ENCODE measurements around the gene ME1.
"Not testable (repeated sequence)": the region's sequence is repeated elsewhere in the genome, so short reads cannot be mapped to it uniquely, and the experiment has no call there.

ME1 gene

DNA sequence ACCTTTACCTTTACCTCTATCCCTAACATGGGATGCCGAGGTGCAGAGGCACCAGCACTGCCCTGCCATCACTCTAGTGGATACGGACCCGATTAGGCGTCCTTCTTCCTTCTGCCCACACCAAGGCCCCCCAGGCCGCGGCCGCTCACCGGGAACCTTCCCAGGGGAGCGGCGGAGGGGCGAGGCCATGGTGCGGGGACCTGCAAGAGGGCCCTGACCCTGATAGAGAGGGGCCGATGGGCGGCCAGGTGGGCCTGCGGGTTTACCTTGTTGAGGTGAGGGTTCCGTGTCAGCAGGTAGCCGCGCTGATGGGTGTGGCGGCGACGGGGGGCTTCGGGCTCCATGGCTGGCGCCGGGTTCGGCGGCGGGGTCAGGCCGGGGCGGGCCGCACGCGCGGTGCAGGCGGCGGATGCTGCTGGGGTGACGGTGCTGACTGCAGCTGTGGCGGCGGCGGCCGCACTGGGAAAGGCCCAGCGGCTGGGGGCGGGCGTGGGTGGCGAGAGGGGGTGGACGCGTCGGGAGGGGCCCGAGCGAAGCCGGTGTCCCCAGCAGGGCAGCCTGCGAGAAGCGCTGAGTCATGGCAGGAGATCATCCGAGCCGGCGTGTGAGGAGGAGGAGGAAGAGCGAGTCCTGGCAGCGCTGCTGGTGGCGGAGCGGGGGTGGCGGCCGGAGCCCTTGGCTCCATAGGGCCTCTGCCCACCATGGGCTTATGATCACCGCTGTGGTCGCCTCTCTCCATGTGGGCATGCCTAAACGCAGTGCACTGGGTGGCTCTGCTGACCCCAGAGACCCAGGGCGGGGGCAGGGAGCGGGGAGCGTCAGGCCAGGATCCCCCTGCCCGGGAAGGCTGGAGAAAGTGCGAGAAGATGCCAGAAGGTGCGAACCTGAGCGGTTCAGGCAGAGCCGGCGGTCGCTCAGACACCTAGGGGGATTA, at the start of gene ME1:
Gene ME1 (minus strand): TSS at position 441 of the 934 bp plus-strand sequence. CDS start 97 bp downstream, at position 344.
- in situ Hi-C loops (cut with MboI; ENCODE audit: low sequenced_read_pairs): no loop called here

DNA sequence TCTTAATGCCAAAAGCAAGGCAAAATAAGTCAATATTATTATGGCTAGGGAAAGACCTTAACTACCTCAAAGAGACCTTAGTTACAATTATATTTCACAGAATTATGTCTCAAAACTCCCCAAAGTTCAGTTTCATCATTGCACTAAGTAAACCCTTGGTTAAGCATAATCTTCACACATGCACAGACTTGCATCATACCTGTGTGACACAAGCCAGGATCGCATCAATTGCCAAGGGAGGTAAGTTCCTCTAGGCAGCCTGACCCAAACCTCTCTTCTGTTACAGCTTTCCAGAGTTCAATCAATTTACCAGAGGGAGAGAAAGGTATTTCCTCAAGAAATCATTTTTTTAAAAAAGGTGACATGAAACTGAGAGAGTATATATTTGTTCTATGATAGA, 49.6 kb upstream of the ME1 start:
- in situ Hi-C loops (cut with MboI; ENCODE audit: low sequenced_read_pairs): no loop called here

DNA sequence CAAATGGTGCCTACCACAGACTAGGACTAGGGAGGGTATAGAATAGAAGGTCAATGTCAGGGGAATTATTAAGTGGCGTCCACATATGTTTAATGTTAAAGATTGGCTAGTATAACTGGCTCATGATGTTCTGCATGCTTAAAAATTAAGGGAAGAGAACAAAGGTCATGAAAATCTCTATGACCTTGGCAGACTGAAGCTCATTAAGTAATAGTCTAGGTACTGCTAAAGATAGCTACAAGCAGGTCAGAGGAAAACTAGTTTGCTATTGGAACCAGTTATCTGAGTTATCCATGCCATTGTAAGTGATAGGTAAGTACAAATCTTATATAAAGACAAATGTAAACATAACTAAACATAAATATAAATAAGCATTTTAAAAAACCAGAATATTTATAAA, 48.5 kb upstream of the ME1 start:
- in situ Hi-C loops (cut with MboI; ENCODE audit: low sequenced_read_pairs): no loop called here

DNA sequence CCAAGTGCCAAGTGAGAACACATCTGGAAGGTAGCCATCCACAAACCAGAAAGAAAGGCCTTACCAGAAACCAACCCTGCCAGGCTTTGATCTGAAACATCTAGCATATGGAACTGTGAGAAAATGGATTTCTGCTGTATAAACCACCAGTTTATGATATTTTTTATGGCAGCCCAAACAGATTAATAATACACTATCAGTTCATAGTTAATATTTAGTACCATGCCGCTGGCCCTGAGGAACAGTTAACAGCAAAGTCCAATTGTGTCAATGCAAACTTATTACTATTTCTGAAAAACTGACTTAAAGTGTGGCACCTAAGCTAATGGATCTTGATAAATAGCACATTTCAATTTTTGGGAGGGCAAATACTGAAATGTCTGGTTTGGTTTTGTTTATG, 46.1 kb upstream of the ME1 start:
- in situ Hi-C loops (cut with MboI; ENCODE audit: low sequenced_read_pairs): no loop called here

DNA sequence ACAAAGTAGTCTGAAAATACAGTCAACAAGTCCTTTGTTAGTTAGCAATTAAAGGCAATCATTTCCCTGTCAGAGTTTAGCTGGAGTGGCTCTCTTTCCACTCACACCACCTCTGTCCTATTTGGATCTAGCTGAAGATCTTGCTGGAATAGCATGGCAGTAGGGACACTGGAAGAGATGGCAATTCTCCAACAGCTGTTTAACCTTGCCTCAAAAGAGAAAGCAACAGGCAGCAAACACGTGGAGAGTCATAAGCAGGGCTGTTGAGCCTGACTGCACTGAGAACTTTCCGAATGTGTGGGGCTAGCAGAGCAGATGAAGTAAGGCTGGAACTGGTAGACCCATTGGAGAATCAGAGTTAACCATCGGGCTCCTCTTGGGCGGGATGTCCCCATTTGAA, 43.5 kb upstream of the ME1 start:
- in situ Hi-C loops (cut with MboI; ENCODE audit: low sequenced_read_pairs): no loop called here

DNA sequence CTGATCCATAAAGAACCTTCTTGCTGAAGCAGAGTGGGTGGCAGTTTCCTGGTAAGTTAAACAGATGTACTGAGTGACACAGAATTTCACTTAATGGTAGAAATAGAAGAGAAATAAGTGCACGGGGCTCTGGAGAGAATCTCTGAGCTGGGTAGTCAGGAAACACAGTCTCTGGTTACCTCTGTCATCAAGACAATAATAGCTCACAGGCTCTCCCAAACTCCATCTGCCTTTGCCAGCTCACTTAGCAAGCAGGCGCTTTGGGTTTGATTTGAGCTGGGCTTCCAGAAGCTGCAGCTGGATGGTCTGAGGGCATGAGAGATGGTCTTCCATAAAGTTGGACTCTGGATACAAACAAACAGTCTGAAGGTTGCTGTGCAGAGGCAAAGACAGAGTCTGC, 41.9 kb upstream of the ME1 start:
- in situ Hi-C loops (cut with MboI; ENCODE audit: low sequenced_read_pairs): no loop called here

DNA sequence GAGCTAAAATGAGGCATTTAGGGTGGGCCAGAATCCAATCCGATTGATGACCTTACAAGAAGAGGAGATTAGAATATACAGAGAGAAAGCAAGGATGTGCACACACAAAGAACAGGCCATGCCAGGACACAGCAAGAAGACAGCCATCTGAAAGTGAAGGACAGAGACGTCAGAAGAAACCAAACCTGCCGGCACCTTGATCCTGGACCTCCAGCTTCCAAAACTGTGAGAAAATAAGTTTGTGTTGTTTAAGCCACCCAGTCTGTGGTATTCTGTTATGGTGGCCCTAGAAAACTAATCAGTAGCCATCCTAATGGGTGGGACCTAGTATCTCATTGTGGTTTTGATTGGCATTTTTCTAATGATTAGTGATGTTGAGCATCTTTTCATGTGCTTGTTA, 39.7 kb upstream of the ME1 start:
- in situ Hi-C loops (cut with MboI; ENCODE audit: low sequenced_read_pairs): no loop called here

DNA sequence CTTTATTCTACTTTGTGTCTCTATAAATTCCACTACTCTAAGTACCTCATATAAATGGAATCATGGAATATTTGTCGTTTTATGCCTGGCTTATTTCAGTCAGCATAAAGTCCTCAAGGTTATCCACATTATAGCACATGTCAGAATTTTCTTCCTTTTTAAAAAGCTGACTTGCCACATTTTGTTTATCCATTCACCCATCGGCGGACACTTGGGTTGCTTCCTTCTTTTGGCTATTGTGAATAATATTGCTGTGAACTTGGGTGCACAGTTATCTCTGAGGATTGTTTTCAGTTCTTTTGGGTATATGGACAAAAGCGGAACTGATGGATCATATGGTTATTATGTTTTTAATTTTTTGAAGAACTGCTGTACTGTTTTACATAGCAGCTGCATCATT, 39.1 kb upstream of the ME1 start:
- in situ Hi-C loops (cut with MboI; ENCODE audit: low sequenced_read_pairs): no loop called here

DNA sequence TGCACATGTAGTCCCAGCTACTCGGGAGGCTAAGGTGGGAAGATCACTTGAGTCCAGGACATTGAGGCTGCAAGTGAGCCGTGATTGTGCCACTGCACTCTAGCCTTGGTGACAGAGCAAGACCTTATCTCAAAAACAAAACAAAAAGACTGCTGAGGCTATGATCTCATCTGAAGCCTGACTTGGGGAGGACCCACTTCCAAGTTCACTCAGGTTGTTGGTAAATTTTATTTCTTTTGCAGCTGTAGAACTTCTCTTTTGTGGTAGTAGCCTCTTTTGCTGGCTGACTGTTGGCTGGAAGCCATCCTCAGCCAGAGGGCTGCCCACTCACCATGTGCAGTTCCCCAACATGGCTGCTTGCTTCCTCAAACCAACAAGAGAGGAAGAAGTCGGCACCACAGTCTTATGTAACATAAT, 36.8 kb upstream of the ME1 start:
- in situ Hi-C loops (cut with MboI; ENCODE audit: low sequenced_read_pairs): no loop called here

DNA sequence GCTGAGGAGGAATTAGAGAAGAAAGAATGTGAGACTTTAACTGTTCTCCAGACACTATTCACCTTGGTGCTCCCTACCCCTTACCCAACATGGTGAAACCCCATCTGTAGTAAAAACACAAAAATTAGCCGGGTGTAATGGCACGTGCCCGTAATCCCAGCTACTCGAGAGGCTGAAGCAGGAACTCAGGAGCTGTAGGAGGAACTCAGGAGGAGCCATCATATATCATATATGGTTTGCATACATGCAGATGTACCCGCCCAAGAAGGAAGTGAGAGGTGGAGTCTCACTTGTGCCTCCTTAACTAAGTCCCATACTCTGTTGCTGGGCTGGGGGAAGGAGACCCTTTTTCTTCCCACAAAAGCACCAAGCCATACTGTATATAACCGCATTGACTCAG, 35.5 kb upstream of the ME1 start:
- in situ Hi-C loops (cut with MboI; ENCODE audit: low sequenced_read_pairs): no loop called here

DNA sequence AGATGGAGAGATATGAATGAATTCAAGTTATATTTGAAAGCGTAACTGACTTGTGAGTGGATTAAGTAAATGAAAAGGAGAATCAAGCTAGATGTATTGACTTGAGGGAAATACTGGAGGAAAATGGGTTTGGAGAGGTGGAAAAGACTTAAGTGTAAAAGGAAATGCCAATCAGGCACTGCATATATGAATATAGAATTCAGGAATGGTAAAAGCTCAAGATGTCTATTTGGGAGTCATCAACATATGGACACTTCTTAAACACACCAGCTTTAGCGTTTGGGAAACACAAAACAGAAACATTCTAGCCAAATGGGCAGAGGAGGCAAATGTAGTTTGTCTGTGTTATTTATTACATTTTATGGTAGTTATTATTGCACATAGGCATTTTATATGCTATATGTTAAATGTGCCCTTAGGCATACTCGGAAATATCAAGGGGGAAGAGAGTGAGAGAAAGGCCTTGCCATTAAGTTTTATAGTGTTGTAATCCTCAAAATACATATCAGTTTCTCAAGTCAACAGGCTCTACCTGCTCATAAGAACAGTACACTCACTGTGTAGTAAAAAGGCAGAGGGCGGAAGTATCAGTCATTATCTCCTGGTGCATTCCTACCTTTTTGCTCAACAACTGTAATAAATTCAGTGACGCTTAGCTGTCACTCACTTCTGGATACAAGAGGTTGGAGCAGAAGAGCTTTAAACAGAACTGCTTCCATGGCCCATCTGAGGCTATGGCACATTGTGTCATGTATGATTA, 33.7 kb upstream of the ME1 start:
- in situ Hi-C loops (cut with MboI; ENCODE audit: low sequenced_read_pairs): no loop called here

DNA sequence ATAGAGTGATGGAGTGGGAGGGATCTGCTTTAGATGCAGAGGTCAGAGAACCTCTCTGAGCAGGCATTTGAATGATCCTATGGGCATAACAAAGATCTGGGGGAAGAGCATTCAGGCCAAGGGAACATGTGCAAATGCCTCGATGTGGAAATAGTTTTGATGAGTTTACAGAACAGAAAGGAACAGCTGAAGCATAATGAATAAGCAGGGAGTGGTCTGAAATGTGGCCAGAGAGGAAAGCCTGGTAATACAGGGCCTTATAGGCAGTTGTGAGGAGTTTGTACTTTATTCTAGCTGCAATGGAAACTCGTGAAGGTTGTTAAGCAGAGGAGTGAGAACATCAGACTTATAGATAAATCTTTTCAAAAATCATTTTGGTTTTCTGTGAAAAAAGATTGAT, 33.0 kb upstream of the ME1 start:
- in situ Hi-C loops (cut with MboI; ENCODE audit: low sequenced_read_pairs): no loop called here

DNA sequence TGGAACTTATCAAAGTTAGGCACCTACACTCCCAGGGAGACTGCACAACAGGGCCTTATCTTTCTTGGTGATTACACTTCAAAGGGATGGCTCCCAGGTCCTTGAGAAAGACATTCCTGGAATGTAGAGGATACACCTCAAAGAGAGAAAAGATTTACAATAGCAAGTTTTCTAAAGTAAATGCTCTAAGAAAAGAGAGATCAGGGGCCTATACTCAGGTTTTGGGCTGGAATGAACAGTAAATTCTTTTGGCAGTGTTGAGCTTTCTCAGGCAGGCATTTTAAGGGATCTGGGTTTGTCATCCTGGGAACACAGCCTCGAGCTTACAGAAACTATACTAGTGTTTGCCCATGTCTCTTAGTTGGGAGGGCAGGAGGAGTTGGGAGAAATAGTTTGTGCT, 31.7 kb upstream of the ME1 start:
- in situ Hi-C loops (cut with MboI; ENCODE audit: low sequenced_read_pairs): no loop called here

DNA sequence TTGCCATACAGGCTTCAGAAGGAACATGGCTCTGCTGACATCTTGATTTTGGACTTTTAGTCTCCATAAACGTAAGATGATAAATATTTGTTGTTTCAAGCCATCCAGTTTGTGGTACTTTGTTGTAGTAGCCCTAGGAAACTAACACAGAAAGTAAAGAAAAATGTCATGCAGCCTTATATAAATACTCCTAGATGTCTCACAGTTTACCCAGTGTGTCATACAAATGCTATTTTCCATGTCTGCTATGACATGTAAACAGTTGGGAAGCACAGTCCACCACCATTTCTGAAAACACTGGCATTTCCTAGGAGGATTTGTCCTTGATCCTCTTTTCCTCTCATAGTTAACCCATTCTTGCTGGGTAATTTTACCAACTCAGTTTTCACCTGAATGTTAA, 30.6 kb upstream of the ME1 start:
- in situ Hi-C loops (cut with MboI; ENCODE audit: low sequenced_read_pairs): no loop called here

DNA sequence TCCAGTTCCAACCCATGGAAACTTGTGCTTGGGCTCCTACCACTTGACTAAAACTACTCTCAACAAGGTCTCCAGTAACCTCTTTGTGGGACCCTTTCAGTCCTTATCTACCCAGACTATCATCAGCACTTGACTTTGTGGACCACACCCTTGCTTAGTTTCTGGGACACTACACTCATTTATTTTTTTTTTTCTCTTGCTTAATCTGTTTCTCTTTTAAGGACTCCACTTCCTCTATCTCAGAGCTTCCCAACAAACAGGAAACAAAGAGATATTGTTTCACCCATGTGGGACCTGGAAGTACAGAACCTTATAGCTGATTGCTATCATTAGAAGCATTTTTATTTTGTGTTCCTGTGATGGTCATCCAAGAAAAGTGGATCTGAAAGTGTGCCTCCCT, 28.8 kb upstream of the ME1 start:
- in situ Hi-C loops (cut with MboI; ENCODE audit: low sequenced_read_pairs): no loop called here

DNA sequence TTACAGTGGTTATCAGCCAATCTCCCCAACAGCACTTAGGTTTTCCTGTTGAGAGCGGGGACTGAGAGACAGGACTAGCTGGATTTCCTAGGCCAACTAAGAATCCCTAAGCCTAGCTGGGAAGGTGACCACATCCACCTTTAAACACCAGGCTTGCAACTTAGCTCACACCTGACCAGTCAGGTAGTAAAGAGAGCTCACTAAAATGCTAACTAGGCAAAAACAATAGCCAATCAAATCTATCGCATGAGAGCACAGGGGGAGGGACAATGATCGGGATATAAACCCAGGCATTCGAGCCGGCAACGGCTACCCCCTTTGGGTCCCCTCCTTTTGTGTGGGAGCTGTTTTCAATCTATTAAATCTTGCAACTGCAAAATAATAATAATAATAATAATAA, 19.2 kb upstream of the ME1 start:
- in situ Hi-C loops (cut with MboI; ENCODE audit: low sequenced_read_pairs): not testable (repeated sequence)

DNA sequence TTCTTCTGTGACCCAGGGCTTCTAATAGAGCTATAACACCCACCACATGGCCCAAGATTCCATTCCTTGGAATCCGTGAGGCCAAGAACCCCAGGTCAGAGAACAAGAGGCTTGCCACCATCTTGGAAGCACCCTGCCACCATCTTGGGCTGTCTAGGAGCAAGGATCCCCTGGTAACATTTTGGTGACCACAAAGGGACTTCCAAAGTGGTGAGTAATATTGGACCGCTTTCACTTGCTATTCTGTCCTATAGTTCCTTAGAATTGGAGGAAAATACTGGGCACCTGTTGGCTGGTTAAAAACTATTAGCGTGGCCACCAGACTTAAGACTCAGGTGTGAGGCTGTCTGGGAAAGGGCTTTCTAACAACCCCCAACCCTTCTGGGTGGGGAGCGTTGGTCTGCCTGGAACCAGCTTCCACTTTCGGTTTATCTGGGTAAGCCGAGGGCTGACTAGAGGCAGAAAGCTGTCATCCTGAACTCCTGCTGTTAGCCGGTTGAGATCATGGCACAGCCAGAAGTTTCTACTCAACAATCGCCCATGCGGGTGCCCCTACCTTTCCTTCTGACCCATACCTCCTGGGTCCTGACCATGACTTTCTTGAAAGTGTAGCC, 13.3 kb upstream of the ME1 start:
- in situ Hi-C loops (cut with MboI; ENCODE audit: low sequenced_read_pairs): not testable (repeated sequence)

DNA sequence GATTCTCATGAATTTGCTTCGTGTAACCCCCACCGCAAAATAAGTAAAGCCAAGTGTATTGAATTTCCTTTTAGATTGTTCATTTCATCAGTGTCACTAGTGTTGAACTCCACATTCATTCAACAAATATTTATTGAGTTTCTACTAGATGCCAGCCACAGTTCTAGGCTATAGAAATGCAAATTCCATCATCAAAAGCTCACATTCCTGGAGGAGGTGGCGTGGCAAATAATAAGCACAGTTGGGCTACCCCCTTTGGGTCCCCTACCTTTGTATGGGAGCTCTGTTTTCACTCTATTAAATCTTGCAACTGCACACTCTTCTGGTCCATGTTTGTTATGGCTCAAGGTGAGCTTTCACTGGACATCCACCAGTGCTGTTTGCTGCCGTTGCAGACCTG, 12.7 kb upstream of the ME1 start:
- in situ Hi-C loops (cut with MboI; ENCODE audit: low sequenced_read_pairs): no loop called here

DNA sequence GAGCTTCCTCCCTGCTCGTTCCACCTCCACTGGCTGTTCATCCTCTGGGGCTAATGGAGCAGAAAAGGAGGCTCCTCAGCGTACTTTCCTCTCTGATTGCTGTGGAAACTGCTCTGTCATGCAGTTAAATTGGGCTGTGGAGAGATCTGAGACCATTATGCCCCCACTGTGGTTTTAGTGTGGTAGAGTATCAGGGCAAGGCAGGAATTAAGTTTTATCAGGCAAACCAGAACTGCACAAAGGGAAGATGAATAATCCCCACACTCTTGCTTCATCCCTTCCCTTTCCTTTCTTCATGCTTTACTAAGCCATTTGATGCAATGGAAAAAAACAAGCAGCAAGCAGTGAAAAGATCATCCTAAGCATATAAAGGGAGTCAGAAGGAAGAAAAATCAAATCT, 11.9 kb upstream of the ME1 start:
- in situ Hi-C loops (cut with MboI; ENCODE audit: low sequenced_read_pairs): no loop called here

DNA sequence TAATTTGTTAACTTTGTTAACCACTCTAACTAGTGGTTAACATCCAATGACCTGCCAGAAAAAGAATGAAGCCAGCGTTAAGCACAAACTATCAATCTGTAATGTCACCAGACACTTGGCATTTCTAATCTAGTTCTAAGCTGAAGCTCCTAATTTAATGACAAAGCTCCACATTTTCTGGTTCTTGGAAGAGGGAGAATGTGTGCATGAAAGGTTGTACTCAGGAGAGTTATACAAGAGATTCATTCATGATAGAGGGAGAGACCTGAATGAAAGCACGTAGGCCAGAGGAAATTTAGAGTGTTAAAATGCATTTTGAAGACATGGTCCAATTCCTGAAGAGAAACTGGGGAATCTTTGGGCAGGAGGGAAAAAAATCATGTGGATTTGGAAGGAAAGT, 8.3 kb upstream of the ME1 start:
- in situ Hi-C loops (cut with MboI; ENCODE audit: low sequenced_read_pairs): no loop called here

DNA sequence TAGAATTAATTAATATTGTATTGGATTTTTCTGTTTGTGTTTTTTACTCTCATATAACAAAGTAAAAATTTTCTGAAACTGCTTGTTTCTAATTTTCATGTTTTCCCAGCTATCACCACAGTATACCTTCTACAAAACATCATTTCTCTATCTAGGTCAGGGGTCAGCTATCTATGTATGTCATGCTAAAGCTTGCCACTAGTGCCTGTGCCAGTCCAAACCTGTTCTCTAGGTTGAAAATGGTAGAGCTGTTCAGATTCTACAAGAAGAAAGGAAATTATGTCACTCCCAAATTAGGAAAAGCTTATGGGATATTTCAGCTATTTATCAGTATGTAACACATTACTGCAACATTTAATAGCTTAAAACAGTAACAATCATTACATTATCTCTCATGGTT, 5.8 kb upstream of the ME1 start:
- in situ Hi-C loops (cut with MboI; ENCODE audit: low sequenced_read_pairs): no loop called here

DNA sequence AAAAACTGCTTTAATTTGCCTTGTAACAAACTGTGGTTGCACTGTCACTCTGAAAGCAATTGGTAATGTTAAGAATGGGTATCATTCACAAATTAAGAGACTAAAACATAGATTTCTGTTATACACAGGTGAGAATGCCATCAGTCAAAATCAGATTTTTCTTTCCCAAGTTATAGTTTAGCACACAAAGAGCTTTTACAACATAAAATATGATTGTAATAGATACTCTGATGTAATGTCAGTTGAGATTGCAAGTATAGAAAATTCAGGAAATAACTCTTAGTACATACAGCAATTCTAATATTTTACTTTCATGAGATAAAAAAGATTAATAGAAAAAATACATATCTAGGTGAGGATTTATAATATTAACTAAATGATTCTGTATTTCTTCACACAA, 2.3 kb upstream of the ME1 start:
- in situ Hi-C loops (cut with MboI; ENCODE audit: low sequenced_read_pairs): no loop called here
